H9 (cell line): ENCODE data around the gene CDC42EP1. TPM values are rescaled to one million over a fixed set of nuclear protein-coding genes. Genes with fewer than 3 reads are reported as not detected.
"Not testable (repeated sequence)": the region's sequence is repeated elsewhere in the genome, so short reads cannot be mapped to it uniquely, and the experiment has no call there.

Source experiments
- DNase-seq: peaks from one replicate; pipeline ENCODE4 v3.0.0-alpha.2; 2017
- H2AFZ ChIP-seq: one replicate; pipeline ENCODE4 v1.6.1; 2013; ENCODE audit warnings: mild to moderate bottlenecking, low read length, control low read depth, moderate library complexity
- H2AK5ac ChIP-seq: 2 replicates; pipeline ENCODE4 v1.6.1; 2013; ENCODE audit warnings: low read length, control low read depth, mixed read lengths; ENCODE audit not compliant: insufficient read length
- H2BK120ac ChIP-seq: one replicate; pipeline ENCODE4 v1.6.1; 2013; ENCODE audit warnings: low read depth, mild to moderate bottlenecking, low read length, control low read depth, inconsistent platforms; ENCODE audit not compliant: poor library complexity, severe bottlenecking
- H2BK12ac ChIP-seq: 2 replicates; pipeline ENCODE4 v1.6.1; 2013; ENCODE audit warnings: low read length, control low read depth, mixed read lengths, low read depth; ENCODE audit not compliant: insufficient read length
- H2BK15ac ChIP-seq: 2 replicates; pipeline ENCODE4 v1.6.1; 2013; ENCODE audit warnings: low read depth, low read length, control low read depth
- H2BK20ac ChIP-seq: one replicate; pipeline ENCODE4 v1.6.1; 2013; ENCODE audit warnings: low read depth, mild to moderate bottlenecking, low read length, control low read depth, inconsistent platforms; ENCODE audit not compliant: poor library complexity, severe bottlenecking
- H2BK5ac ChIP-seq: 2 replicates; pipeline ENCODE4 v1.6.1; 2013; ENCODE audit warnings: low read length, control low read depth, mixed read lengths; ENCODE audit not compliant: insufficient read length
- H3K14ac ChIP-seq: 2 replicates; pipeline ENCODE4 v1.6.1; 2013; ENCODE audit warnings: low read length, control low read depth; ENCODE audit not compliant: insufficient read depth
- H3K18ac ChIP-seq: 2 replicates; pipeline ENCODE4 v1.6.1; 2013; ENCODE audit warnings: low read depth, mild to moderate bottlenecking, mixed read lengths, low read length, control low read depth; ENCODE audit not compliant: insufficient read length
- H3K23ac ChIP-seq: 2 replicates; pipeline ENCODE4 v1.6.1; 2013; ENCODE audit warnings: low read length, control low read depth, mixed read lengths, low read depth; ENCODE audit not compliant: insufficient read length
- H3K23me2 ChIP-seq: 2 replicates; pipeline ENCODE4 v1.6.1; 2013; ENCODE audit warnings: low read depth, mild to moderate bottlenecking, mixed read lengths, low read length, control low read depth; ENCODE audit not compliant: insufficient read length, poor library complexity, severe bottlenecking
- H3K27ac ChIP-seq: 2 replicates; pipeline ENCODE4 v1.5.1; 2013; ENCODE audit warnings: low read length, control low read depth, mixed read lengths, low read depth; ENCODE audit not compliant: insufficient read length
- H3K27me3 ChIP-seq: 2 replicates; pipeline ENCODE4 v1.6.1; 2013; ENCODE audit warnings: low read length, control low read depth, inconsistent platforms; ENCODE audit not compliant: insufficient read depth
- H3K4ac ChIP-seq: 2 replicates; pipeline ENCODE4 v1.6.1; 2013; ENCODE audit warnings: low read depth, mild to moderate bottlenecking, control low read depth, inconsistent platforms, low read length, moderate library complexity
- H3K4me1 ChIP-seq: 2 replicates; pipeline ENCODE4 v1.6.1; 2013; ENCODE audit warnings: low read length, control low read depth, inconsistent platforms; ENCODE audit not compliant: insufficient read depth
- H3K4me2 ChIP-seq: 2 replicates; pipeline ENCODE4 v1.6.1; 2013; ENCODE audit warnings: low read length, control low read depth, mixed read lengths; ENCODE audit not compliant: insufficient read length, insufficient read depth
- H3K56ac ChIP-seq: 2 replicates; pipeline ENCODE4 v1.6.1; 2013; ENCODE audit warnings: low read depth, mild to moderate bottlenecking, mixed read lengths, low read length, control low read depth; ENCODE audit not compliant: insufficient read length
- H3K79me1 ChIP-seq: 2 replicates; pipeline ENCODE4 v1.6.1; 2013; ENCODE audit warnings: low read depth, mild to moderate bottlenecking, moderate library complexity, low read length, control low read depth, inconsistent platforms; ENCODE audit not compliant: insufficient read depth, poor library complexity, severe bottlenecking
- H3K79me2 ChIP-seq: 2 replicates; pipeline ENCODE4 v1.6.1; 2013; ENCODE audit warnings: low read length, control low read depth, inconsistent platforms; ENCODE audit not compliant: insufficient read depth
- H3K9ac ChIP-seq: 2 replicates; pipeline ENCODE4 v1.6.1; 2013; ENCODE audit warnings: low read length, control low read depth, mixed read lengths; ENCODE audit not compliant: insufficient read length; ENCODE audit errors: extremely low read depth
- H3K9me3 ChIP-seq: one replicate; pipeline ENCODE4 v1.6.1; 2013; ENCODE audit warnings: low read depth, low read length, inconsistent platforms; ENCODE audit not compliant: control insufficient read depth
- H3T11ph ChIP-seq: one replicate; pipeline ENCODE4 v1.6.1; 2013; ENCODE audit warnings: mild to moderate bottlenecking, low read length, control low read depth, inconsistent platforms
- H4K20me1 ChIP-seq: one replicate; pipeline ENCODE4 v1.6.1; 2013; ENCODE audit not compliant: control insufficient read depth, insufficient read length, insufficient read depth
- H4K5ac ChIP-seq: 2 replicates; pipeline ENCODE4 v1.6.1; 2013; ENCODE audit warnings: low read depth, mild to moderate bottlenecking, mixed read lengths, low read length, control low read depth; ENCODE audit not compliant: insufficient read length
- H4K8ac ChIP-seq: replicated peaks from 2 replicates; pipeline ENCODE4 v1.6.1; 2013; ENCODE audit warnings: low read length, control low read depth, mixed read lengths, low read depth; ENCODE audit not compliant: insufficient read length
- H4K91ac ChIP-seq: 2 replicates; pipeline ENCODE4 v1.6.1; 2013; ENCODE audit warnings: low read depth, mild to moderate bottlenecking, moderate library complexity, mixed read lengths, low read length, control low read depth; ENCODE audit not compliant: insufficient read length
- H3K27ac Mint-ChIP-seq, 3 experiments: 2 replicates in 2 of 3; 3 replicates in 1 of 3; pipeline ENCODE4 v1.8.0; 2020 to 2021; ENCODE audit warnings: mixed read lengths in 3 of 3, mild to moderate bottlenecking in 1 of 3, moderate library complexity in 1 of 3
- H3K27me3 Mint-ChIP-seq: 2 replicates; pipeline ENCODE4 v1.8.0; 2021; ENCODE audit warnings: low read depth, mild to moderate bottlenecking, moderate library complexity, mixed read lengths
- H3K36me3 Mint-ChIP-seq, 3 experiments: 2 replicates in 2 of 3; 3 replicates in 1 of 3; pipeline ENCODE4 v1.8.0; 2020 to 2021; ENCODE audit warnings: low read depth in 3 of 3, mixed read lengths in 3 of 3; ENCODE audit not compliant: insufficient read depth in 1 of 3
- H3K4me1 Mint-ChIP-seq, 2 experiments: 2 replicates each; pipeline ENCODE4 v1.8.0; 2020; ENCODE audit warnings: mixed read lengths in 2 of 2
- H3K4me3 Mint-ChIP-seq, 2 experiments: 2 replicates in 1 of 2; 3 replicates in 1 of 2; pipeline ENCODE4 v1.8.0; 2020 to 2021; ENCODE audit warnings: mild to moderate bottlenecking in 2 of 2, mixed read lengths in 2 of 2, moderate library complexity in 1 of 2
- H3K9me3 Mint-ChIP-seq, 2 experiments: 2 replicates in 1 of 2; 3 replicates in 1 of 2; pipeline ENCODE4 v1.8.0; 2020; ENCODE audit warnings: mild to moderate bottlenecking in 2 of 2, mixed read lengths in 2 of 2, moderate library complexity in 1 of 2
- WGBS: extraction: QIAGEN DNeasy Blood & Tissue Kit; methylation state at CpG from one replicate; pipeline ENCODE4 v1.1.7; 2013; ENCODE audit warnings: missing lambda C conversion rate, low lambda C conversion rate, mixed read lengths; ENCODE audit not compliant: insufficient read length; ENCODE audit errors: extremely low coverage; 5-methylcytosine and 5-hydroxymethylcytosine counted together
- total RNA-seq: library from RNA; stranded (reverse); gene quantifications from 2 replicates; pipeline ENCODE4 v1.2.1, GENCODE V29; 2021

The CDC42EP1 gene
- total RNA-seq, 1 experiment from 2014 or later, result 23.0 TPM

DNA sequence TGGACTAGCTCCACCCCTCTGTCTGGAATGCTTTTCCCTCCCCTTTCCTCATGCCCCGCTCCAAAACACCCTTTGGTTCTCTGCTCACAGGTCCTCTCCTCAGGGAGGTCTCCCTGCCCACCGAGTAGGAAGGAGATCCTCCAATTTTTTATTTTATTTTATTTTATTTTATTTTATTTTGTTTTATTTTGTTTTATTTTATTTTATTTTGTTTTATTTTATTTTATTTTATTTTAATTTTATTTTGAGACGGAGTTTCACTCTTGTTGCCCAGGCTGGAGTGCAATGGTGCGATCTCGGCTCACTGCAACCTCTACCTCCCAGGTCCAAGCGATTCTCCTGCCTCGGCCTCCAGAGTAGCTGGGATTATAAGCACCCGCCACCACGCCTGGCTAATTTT, 32.3 kb upstream of the CDC42EP1 start:
- H3K9me3 Mint-ChIP-seq, H4K91ac ChIP-seq, H3K23me2 ChIP-seq, H3K23ac ChIP-seq, H3K4me1 ChIP-seq, H3K9me3 ChIP-seq, H4K5ac ChIP-seq, H3T11ph ChIP-seq, H3K4me2 ChIP-seq, H4K20me1 ChIP-seq, H3K27ac ChIP-seq, H3K4me1 Mint-ChIP-seq, H2BK120ac ChIP-seq, H4K8ac ChIP-seq, H3K4ac ChIP-seq, H3K79me1 ChIP-seq, H2BK15ac ChIP-seq, H2BK12ac ChIP-seq, H2AFZ ChIP-seq, H3K14ac ChIP-seq, H3K4me3 Mint-ChIP-seq, H3K27me3 ChIP-seq, H3K9ac ChIP-seq, DNase-seq, H2AK5ac ChIP-seq, H3K18ac ChIP-seq, H3K79me2 ChIP-seq, H2BK5ac ChIP-seq, H3K36me3 Mint-ChIP-seq, H3K56ac ChIP-seq, H2BK20ac ChIP-seq, H3K27ac Mint-ChIP-seq: not testable (repeated sequence)
- peaks cover 15% of the 10 kb centered on the region for H3K27me3 Mint-ChIP-seq
- no CpG with 5 or more reads among the region's 9 CpGs for WGBS
